Esophagus squamous epithelium (tissue), 5 donors: ENCODE measurements around the gene SNED1. TPM values are rescaled to one million over a fixed set of nuclear protein-coding genes. Genes with fewer than 3 reads are reported as not detected.

Source experiments
- DNase-seq: peaks from one replicate; lab custom pipeline; 2025; lab: John Stamatoyannopoulos, UW
- H3K27ac ChIP-seq, 4 donors: fragments of 200-600 bp; sonication (generic); one replicate each; pipeline ENCODE4 v1.5.1; 2016 to 2019; ENCODE audit warnings: mild to moderate bottlenecking in 1 of 4
- H3K27me3 ChIP-seq, 4 donors: fragments of 200-600 bp; sonication (generic); 1 replicate in 3 of 4; 2 replicates in 1 of 4; pipeline versions ENCODE4 v1.5.1 to v1.6.0; 2017 to 2021; ENCODE audit warnings: antibody characterized with exemption in 1 of 4
- H3K36me3 ChIP-seq, 3 donors: fragments of 200-600 bp; sonication (generic); one replicate each; pipeline ENCODE4 v1.5.1; 2016 to 2019
- H3K4me1 ChIP-seq, 3 donors: fragments of 200-600 bp; sonication (generic); one replicate each; pipeline ENCODE4 v1.5.1; 2017 to 2019
- H3K4me3 ChIP-seq, 4 donors: fragments of 200-600 bp; sonication (generic); 1 replicate in 3 of 4; 2 replicates in 1 of 4; pipeline ENCODE4 v1.5.1; 2016 to 2019; ENCODE audit warnings: mild to moderate bottlenecking in 2 of 4, moderate library complexity in 1 of 4
- H3K9me3 ChIP-seq, 3 donors: fragments of 200-600 bp; sonication (generic); one replicate each; pipeline ENCODE4 v1.5.1; 2016 to 2019
- CTCF ChIP-seq, 6 experiments: fragments of 450-650 bp in 4 of 6; fragments of 200-600 bp in 2 of 6; sonication (generic) in 2 of 6; IDR thresholded peaks; one replicate each; pipeline ENCODE4 v1.5.1; 2016 to 2019; ENCODE audit warnings: antibody characterized with exemption in 6 of 6, mild to moderate bottlenecking in 4 of 6, moderate library complexity in 4 of 6
- POLR2A ChIP-seq, 4 donors: fragments of 450-650 bp; IDR thresholded peaks; one replicate each; pipeline ENCODE4 v1.6.1; 2017; ENCODE audit warnings: antibody characterized with exemption in 4 of 4, mild to moderate bottlenecking in 4 of 4, moderate library complexity in 3 of 4
- WGBS, 2 donors: methylation state at CpG; one replicate each; pipeline ENCODE4 v1.1.5; 2018; 5-methylcytosine and 5-hydroxymethylcytosine counted together
- intact Hi-C: fragments of 100-400 bp; cut with DNase I; formaldehyde crosslinking; loops from one replicate; pipeline ENCODE4 v1.15.0; 2022
- total RNA-seq, 4 donors: library from RNA; depleted of rRNA; stranded (reverse); fragments of >200 nt; gene quantifications; one replicate each; pipeline ENCODE4 v1.1.0, GENCODE V29; 2016
- donor health status: DM: yes; HTN: yes; CAD: no.

The SNED1 gene
- total RNA-seq, 4 donors from 2014 or later = 3.3 to 13.9 (median 4.8) TPM

- intact Hi-C loops = no loop called here
- TF ChIP-seq CTCF (IDR thresholded peaks at IDR 0.05) (no peak), POLR2A (IDR thresholded peaks at IDR 0.05) (no peak)
- Histone ChIP-seq H3K27ac (no peak overlapping the region), H3K27me3 (peaks cover 0 to 13% (median 0%) of the 10 kb centered on the region in 4 donors), H3K4me3 (no peak overlapping the region), H3K36me3 (peaks cover 0 to 51% (median 0%) of the 10 kb centered on the region in 3 donors), H3K4me1 (peaks cover 10 to 44% (median 17%) of the 10 kb centered on the region in 3 donors), H3K9me3 (no peaks in the 10 kb centered on the region)
- WGBS, 2 donors = 83 to 93% methylated on average over 1 to 2 of the region's 27 CpGs
- DNase-seq = no peak
These were observed 67.0 kb downstream of the SNED1 start for GRCh38 chr2:241065355-241065803.

DNA sequence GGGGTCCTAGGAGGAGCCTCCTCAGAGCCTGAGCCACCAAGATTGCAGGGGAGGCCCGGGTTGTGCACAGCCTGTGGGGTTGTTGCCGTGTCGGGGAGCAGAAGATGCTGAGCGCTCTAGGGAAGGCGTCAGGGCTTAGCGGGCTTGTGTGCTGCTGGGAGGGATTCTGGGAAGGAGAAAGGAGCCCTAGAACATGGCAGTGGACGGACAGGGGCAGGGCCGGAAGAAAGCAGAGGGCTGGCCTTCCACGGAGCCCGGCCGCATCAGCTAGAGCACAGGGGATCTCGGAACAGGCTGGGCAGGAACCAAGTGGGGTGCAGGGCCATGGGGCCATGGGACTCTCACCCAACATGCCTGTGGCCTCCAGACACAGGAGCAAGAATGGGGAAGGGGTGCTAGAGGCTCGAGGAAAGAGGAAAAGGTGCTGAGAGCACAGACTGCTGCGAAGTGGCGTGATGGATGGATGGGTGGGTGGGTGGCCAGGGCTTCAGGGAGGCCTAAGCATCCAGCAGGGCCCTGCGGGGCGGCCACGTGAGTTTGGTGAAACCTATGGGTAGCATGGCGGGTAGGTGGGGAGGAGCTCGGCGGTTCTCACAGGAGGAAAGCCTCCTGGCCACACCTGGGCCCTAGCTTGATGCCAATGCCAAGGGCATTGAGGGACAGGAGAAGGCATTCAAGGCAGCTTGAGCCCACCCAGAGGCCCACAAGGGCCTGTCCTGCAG is 67.9 kb downstream of the SNED1 start:
- Histone ChIP-seq H3K36me3 (peaks cover 0 to 61% (median 0%) of the 10 kb centered on the region in 3 donors), H3K4me1 (peaks cover 10 to 35% (median 17%) of the 10 kb centered on the region in 3 donors), H3K27me3 (peaks cover 0 to 13% (median 0%) of the 10 kb centered on the region in 4 donors), H3K4me3 (no peak overlapping the region), H3K9me3 (no peaks in the 10 kb centered on the region), H3K27ac (no peak overlapping the region)
- WGBS, 2 donors = 89 to 90% methylated on average over 13 to 16 of the region's 21 CpGs
- TF ChIP-seq POLR2A (IDR thresholded peaks at IDR 0.05) (no peak), CTCF (IDR thresholded peaks at IDR 0.05) (no peak)
- intact Hi-C loops = no loop called here
- DNase-seq = no peak

DNA sequence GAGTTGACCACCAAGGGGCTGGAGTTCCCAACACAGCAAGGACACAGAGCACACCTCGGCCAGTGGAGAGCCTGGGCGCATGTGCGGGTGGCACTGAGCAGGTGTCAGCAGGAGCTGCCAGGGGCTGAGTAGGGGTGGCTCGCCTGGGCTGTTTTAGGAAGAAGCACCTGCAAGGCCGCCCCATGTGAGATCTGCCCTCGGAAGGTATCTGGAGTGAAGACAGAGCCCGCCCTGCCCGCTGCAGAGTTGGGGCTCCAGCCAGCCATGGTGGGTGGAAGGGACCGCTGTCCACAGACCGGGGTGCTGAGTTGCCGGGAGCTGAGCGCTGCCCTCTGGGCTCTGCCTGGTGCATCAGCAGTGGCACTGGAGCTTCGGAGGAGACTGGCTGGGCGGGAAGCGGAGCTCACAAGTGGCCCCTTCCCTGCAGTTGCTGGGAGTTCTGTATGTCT is 68.5 kb downstream of the SNED1 start:
- no peak overlapping the region for H3K27ac ChIP-seq
- H3K36me3 ChIP-seq = peaks cover 0 to 65% (median 0%) of the 10 kb centered on the region in 3 donors
- DNase-seq = no peak
- H3K4me1 ChIP-seq = peaks cover 8 to 29% (median 17%) of the 10 kb centered on the region in 3 donors
- intact Hi-C loops = no loop called here
- H3K9me3 ChIP-seq = no peaks in the 10 kb centered on the region
- peaks cover 0 to 13% (median 0%) of the 10 kb centered on the region in 4 donors for H3K27me3 ChIP-seq
- TF ChIP-seq CTCF (IDR thresholded peaks at IDR 0.05) (no peak), POLR2A (IDR thresholded peaks at IDR 0.05) (no peak)
- WGBS, 2 donors = 88% methylated on average over 6 of the region's 15 CpGs; no CpG with 5 or more reads in 1 of the 2 donors
- H3K4me3 ChIP-seq = no peak overlapping the region

DNA sequence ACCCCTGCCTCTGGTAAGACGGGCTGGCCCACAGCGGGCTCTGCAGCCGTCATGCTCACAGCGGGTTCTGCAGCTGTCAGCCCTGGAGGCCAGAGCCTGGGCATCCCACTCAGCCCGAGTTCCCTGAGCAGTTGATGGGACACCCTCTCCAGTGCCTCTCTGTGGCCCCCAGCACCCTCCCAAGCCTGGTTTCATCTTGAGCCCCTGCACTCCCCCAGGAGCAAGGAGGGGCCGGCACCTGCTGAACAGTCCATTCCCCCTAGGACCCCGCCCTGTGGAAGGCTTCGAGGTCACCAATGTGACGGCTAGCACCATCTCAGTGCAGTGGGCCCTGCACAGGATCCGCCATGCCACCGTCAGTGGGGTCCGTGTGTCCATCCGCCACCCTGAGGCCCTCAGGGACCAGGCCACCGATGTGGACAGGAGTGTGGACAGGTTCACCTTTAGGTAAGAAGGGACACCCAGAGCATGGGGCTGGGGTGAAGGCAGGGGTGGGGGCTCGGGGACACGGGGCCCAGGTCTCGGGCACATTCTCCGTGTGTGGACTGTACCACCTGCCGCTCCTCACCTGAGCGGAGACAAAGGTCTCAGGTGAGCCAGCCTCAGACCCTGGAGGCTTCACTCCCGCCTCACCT is 69.2 kb downstream of the SNED1 start:
- no peak for DNase-seq
- no peak for TF ChIP-seq CTCF (IDR thresholded peaks at IDR 0.05)
- no peak for TF ChIP-seq POLR2A (IDR thresholded peaks at IDR 0.05)
- WGBS, 2 donors = 87 to 96% methylated on average over 4 to 6 of the region's 21 CpGs
- Histone ChIP-seq H3K9me3 (no peaks in the 10 kb centered on the region), H3K36me3 (peaks cover 0 to 72% (median 0%) of the 10 kb centered on the region in 3 donors), H3K4me3 (no peak overlapping the region), H3K4me1 (peaks cover 8 to 22% (median 16%) of the 10 kb centered on the region in 3 donors), H3K27me3 (peaks cover 0 to 13% (median 0%) of the 10 kb centered on the region in 4 donors), H3K27ac (no peak overlapping the region)
- intact Hi-C loops = no loop called here
